GM12878 (cell line): ENCODE results near the gene RAD52. TPM values are rescaled to one million over a fixed set of nuclear protein-coding genes. Genes with fewer than 3 reads are reported as not detected.

Experiments
- ATAC-seq: fragments of 200-7000 bp; cut with Tn5 transposase; 3 replicates; pipeline ENCODE4 v1.9.1; 2020; ENCODE audit warnings: mild to moderate bottlenecking, moderate library complexity
- BruUV-seq: library from RNA; stranded (reverse); fragments of 400-500 nt; replicated peaks from 2 replicates; lab custom pipeline; 2021; lab: Mats Ljungman, UMichigan
- CTCF ChIA-PET: fragments of 300-600 bp; sonication (Branson Sonifier 250); formaldehyde crosslinking; extraction: SDS; loops from one replicate; lab custom pipeline; 2021; ENCODE audit warnings: inconsistent platforms; lab: Yijun Ruan, JAX
- POLR2A ChIA-PET: fragments of 350-600 bp; formaldehyde crosslinking; extraction: SDS; loops from one replicate; lab custom pipeline; 2021; ENCODE audit warnings: inconsistent platforms; lab: Charles Lee
- RAD21 ChIA-PET: fragments of 300-600 bp; sonication (Branson Sonifier 250); formaldehyde crosslinking; loops from one replicate; lab custom pipeline; 2023; ENCODE audit warnings: antibody characterized with exemption; ENCODE audit not compliant: unreplicated experiment; lab: Charles Lee
- SMC1A ChIA-PET: fragments of 300-600 bp; sonication (Branson Sonifier 250); formaldehyde crosslinking; loops from one replicate; lab custom pipeline; 2023; ENCODE audit not compliant: unreplicated experiment, uncharacterized antibody; lab: Charles Lee
- DNase-seq: peaks from one replicate; pipeline ENCODE4 v3.0.0-alpha.2; 2011; ENCODE audit warnings: low read depth, low spot score
- FAIRE-seq: peaks from 3 replicates; lab custom pipeline; 2011; peaks lifted over from hg19 to GRCh38; lab: Jason Lieb, UNC
- H2AFZ ChIP-seq: 2 replicates; pipeline ENCODE4 v1.6.0; 2011; ENCODE audit warnings: low read depth, low read length, control low read depth; ENCODE audit not compliant: control insufficient read depth
- H3K27ac ChIP-seq: 2 replicates; pipeline ENCODE4 v1.5.1; 2011; ENCODE audit warnings: control low read depth; ENCODE audit not compliant: control insufficient read depth, insufficient read depth
- H3K27me3 ChIP-seq, 2 experiments: replicated peaks in 1 of 2; 2 replicates each; pipeline versions ENCODE4 v1.6.0 to v1.6.1; 2011; ENCODE audit warnings: low read length in 1 of 2; ENCODE audit not compliant: control insufficient read depth in 2 of 2, insufficient read depth in 2 of 2
- H3K36me3 ChIP-seq, 2 experiments: 2 replicates each; pipeline ENCODE4 v1.5.1; 2011; ENCODE audit warnings: low read length in 1 of 2; ENCODE audit not compliant: control insufficient read depth in 2 of 2, insufficient read depth in 2 of 2
- H3K4me1 ChIP-seq: 2 replicates; pipeline ENCODE4 v1.6.1; 2011; ENCODE audit warnings: mild to moderate bottlenecking, low read length, moderate library complexity, mixed read lengths; ENCODE audit not compliant: control insufficient read depth, insufficient read depth
- H3K4me2 ChIP-seq: 2 replicates; pipeline ENCODE4 v1.6.0; 2011; ENCODE audit warnings: control low read depth; ENCODE audit not compliant: control insufficient read depth, insufficient read depth
- H3K4me3 ChIP-seq: fragments of 200-600 bp; sonication (generic); 2 replicates; pipeline ENCODE4 v1.5.1; 2016
- H3K79me2 ChIP-seq: 2 replicates; pipeline ENCODE4 v1.6.0; 2011; ENCODE audit warnings: low read length; ENCODE audit not compliant: control insufficient read depth, insufficient read depth
- H3K9ac ChIP-seq: 2 replicates; pipeline ENCODE4 v1.8.0; 2011; ENCODE audit warnings: low read length, control low read depth, mixed read lengths; ENCODE audit not compliant: control insufficient read depth, insufficient read depth
- H3K9me3 ChIP-seq: replicated peaks from 3 replicates; pipeline ENCODE4 v1.5.1; 2011; ENCODE audit warnings: mild to moderate bottlenecking, low read length; ENCODE audit not compliant: control insufficient read depth, insufficient read depth
- H4K20me1 ChIP-seq: 2 replicates; pipeline ENCODE4 v1.6.0; 2011; ENCODE audit not compliant: control insufficient read depth, insufficient read depth
- CBX5 ChIP-seq: sonication (generic); IDR thresholded peaks from 2 replicates; pipeline ENCODE4 v1.6.1; 2016; ENCODE audit warnings: low read depth, moderate library complexity, mild to moderate bottlenecking, inconsistent platforms
- CREB1 ChIP-seq: IDR thresholded peaks from 2 replicates; pipeline ENCODE4 v1.6.1; 2012; ENCODE audit warnings: low read depth, mild to moderate bottlenecking, inconsistent platforms
- IKZF2 ChIP-seq, 2 experiments: fragments of 450-650 bp; IDR thresholded peaks; 2 replicates each; pipeline ENCODE4 v1.6.1; 2017; ENCODE audit warnings: mild to moderate bottlenecking in 2 of 2, moderate library complexity in 2 of 2
- JUNB ChIP-seq: IDR thresholded peaks from 2 replicates; pipeline ENCODE4 v1.6.1; 2016; ENCODE audit warnings: antibody characterized with exemption, mild to moderate bottlenecking
- LARP7 ChIP-seq: fragments of 450-650 bp; IDR thresholded peaks from 2 replicates; pipeline ENCODE4 v1.6.1; 2017; ENCODE audit warnings: mild to moderate bottlenecking
- WRNIP1 ChIP-seq: IDR thresholded peaks from 2 replicates; pipeline ENCODE4 v1.6.1; 2011; ENCODE audit warnings: low read depth, low read length, improper control_type of control experiment, borderline replicate concordance
- YBX1 ChIP-seq: fragments of 450-650 bp; IDR thresholded peaks from 2 replicates; pipeline ENCODE4 v1.6.1; 2016; ENCODE audit warnings: antibody characterized with exemption
- YY1 ChIP-seq: IDR thresholded peaks from 2 replicates; pipeline ENCODE4 v1.6.1; 2011; ENCODE audit warnings: low read depth, mild to moderate bottlenecking, low read length
- WGBS: methylation state at CpG from one replicate; pipeline ENCODE4 v1.1.6; 2016; ENCODE audit warnings: low lambda C conversion rate; ENCODE audit not compliant: insufficient replicate concordance, insufficient coverage; ENCODE audit errors: missing lambda C conversion rate; 5-methylcytosine and 5-hydroxymethylcytosine counted together
- in situ Hi-C: fragments of 300-500 bp; cut with MboI; formaldehyde crosslinking; loops from 9 replicates; pipeline ENCODE4 v1.14.3; 2018; ENCODE audit warnings: mixed read lengths
- intact Hi-C: fragments of 100-400 bp; cut with micrococcal nuclease; formaldehyde crosslinking; loops from one replicate; pipeline ENCODE4 v1.14.2; 2022; ENCODE audit not compliant: unreplicated experiment
- polyA plus RNA-seq, 11 experiments: library from polyadenylated mRNA; depleted of rRNA in 4 of 11; unstranded in 6 of 11; stranded (reverse) in 5 of 11; fragments of >200 nt; fragmentation: Nextera tagmentation in 4 of 11; fragmentation: Illumina TruSeq in 1 of 11; extraction: Ambion mirVana in 4 of 11; extraction: Trizol in 1 of 11; gene quantifications; 1 replicate in 1 of 11; 2 replicates in 10 of 11; pipeline versions ENCODE4 v1.2.1 to v1.2.3, GENCODE V29; 2011 to 2016; ENCODE audit warnings: inconsistent platforms in 2 of 11, missing spikeins in 2 of 11, low read depth in 1 of 11
- total RNA-seq, 4 experiments: library from RNA; depleted of rRNA in 3 of 4; stranded (reverse); fragments of >200 nt in 3 of 4; fragmentation: Illumina TruSeq in 1 of 4; extraction: Trizol in 1 of 4; gene quantifications; 2 replicates each; pipeline versions ENCODE4 v1.2.1 to v1.2.3, GENCODE V29; 2013 to 2021
- TF ChIP-seq, protein P1 (sequence below): fragments of 450-650 bp; IDR thresholded peaks from 2 replicates; pipeline ENCODE4 v1.6.1; 2017; ENCODE audit warnings: mild to moderate bottlenecking, moderate library complexity

RAD52 gene
- total and polyA plus RNA-seq, 10 of the 15 experiments (the other 5 are each of a cell fraction or from before 2014, with no cell fraction given): 2.0 to 15.7 (median 8.9) TPM

- peaks cover 0 to 3% of the 10 kb centered on the region in 2 experiments; a peak in 2 of 4 replicates for H3K27me3 ChIP-seq
- H3K4me3 ChIP-seq: no peak overlapping the region
- POLR2A ChIA-PET: no interaction called here
- H3K27ac ChIP-seq: no peak overlapping the region
- ATAC-seq (no peak), DNase-seq (no peak), FAIRE-seq (no peak)
- BruUV-seq: no TSS peak
- in situ Hi-C loops (no loop called here), intact Hi-C loops (no loop called here)
- no peak for TF ChIP-seq WRNIP1
- TF ChIP-seq IKZF2 (IDR thresholded peaks at IDR 0.05): no peak
- no peak for TF ChIP-seq JUNB
- TF ChIP-seq CREB1: no peak
- no peak for TF ChIP-seq YBX1
- TF ChIP-seq YY1: no peak
- no peak for TF ChIP-seq CBX5
- no peak for TF ChIP-seq LARP7
- TF ChIP-seq, protein P1, sequence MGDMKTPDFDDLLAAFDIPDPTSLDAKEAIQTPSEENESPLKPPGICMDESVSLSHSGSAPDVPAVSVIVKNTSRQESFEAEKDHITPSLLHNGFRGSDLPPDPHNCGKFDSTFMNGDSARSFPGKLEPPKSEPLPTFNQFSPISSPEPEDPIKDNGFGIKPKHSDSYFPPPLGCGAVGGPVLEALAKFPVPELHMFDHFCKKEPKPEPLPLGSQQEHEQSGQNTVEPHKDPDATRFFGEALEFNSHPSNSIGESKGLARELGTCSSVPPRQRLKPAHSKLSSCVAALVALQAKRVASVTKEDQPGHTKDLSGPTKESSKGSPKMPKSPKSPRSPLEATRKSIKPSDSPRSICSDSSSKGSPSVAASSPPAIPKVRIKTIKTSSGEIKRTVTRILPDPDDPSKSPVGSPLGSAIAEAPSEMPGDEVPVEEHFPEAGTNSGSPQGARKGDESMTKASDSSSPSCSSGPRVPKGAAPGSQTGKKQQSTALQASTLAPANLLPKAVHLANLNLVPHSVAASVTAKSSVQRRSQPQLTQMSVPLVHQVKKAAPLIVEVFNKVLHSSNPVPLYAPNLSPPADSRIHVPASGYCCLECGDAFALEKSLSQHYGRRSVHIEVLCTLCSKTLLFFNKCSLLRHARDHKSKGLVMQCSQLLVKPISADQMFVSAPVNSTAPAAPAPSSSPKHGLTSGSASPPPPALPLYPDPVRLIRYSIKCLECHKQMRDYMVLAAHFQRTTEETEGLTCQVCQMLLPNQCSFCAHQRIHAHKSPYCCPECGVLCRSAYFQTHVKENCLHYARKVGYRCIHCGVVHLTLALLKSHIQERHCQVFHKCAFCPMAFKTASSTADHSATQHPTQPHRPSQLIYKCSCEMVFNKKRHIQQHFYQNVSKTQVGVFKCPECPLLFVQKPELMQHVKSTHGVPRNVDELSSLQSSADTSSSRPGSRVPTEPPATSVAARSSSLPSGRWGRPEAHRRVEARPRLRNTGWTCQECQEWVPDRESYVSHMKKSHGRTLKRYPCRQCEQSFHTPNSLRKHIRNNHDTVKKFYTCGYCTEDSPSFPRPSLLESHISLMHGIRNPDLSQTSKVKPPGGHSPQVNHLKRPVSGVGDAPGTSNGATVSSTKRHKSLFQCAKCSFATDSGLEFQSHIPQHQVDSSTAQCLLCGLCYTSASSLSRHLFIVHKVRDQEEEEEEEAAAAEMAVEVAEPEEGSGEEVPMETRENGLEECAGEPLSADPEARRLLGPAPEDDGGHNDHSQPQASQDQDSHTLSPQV: no peak
- SMC1A ChIA-PET: no interaction called here
- CTCF ChIA-PET: interaction anchor here (1.2 kb wide), 1 partner anchor 11 kb away, joined by 3 read pairs; no protein-coding TSS in a partner anchor
- H3K9ac ChIP-seq: no peak overlapping the region
- 0 out of 2 replicates have a peak, but pooled peaks cover 2% of the 10 kb centered on the region for H3K4me1 ChIP-seq
- RAD21 ChIA-PET: no interaction called here
- H3K9me3 ChIP-seq: no peaks in the 10 kb centered on the region; the same call in 2 of the 3 replicates
- H3K4me2 ChIP-seq: no peak overlapping the region
- H3K79me2 ChIP-seq: no peaks in the 10 kb centered on the region
- WGBS: 44% methylated on average over 5 of the region's 5 CpGs
- no peaks in the 10 kb centered on the region for H3K36me3 ChIP-seq
- no peak overlapping the region for H2AFZ ChIP-seq
- no peaks in the 10 kb centered on the region; the same call in 1 of the 2 replicates for H4K20me1 ChIP-seq
These were observed 29.9 kb upstream of the RAD52 start for GRCh38 chr12:979349-979748.
